T1000 (cell line): ENCODE results near the gene PRM3.

Source experiments
- DNase-seq: peaks from one replicate; lab custom pipeline; 2025; ENCODE audit warnings: mixed read lengths; lab: John Stamatoyannopoulos, UW

Gene PRM3

GRCh38 chr16:11280616-11281522 is 7.4 kb upstream of the PRM3 start, which contains the start of gene PRM1:
TSS of gene PRM1 (minus strand) at chr16:11281330. CDS start at chr16:11281238, 92 bp downstream.
- no peak for DNase-seq

DNA sequence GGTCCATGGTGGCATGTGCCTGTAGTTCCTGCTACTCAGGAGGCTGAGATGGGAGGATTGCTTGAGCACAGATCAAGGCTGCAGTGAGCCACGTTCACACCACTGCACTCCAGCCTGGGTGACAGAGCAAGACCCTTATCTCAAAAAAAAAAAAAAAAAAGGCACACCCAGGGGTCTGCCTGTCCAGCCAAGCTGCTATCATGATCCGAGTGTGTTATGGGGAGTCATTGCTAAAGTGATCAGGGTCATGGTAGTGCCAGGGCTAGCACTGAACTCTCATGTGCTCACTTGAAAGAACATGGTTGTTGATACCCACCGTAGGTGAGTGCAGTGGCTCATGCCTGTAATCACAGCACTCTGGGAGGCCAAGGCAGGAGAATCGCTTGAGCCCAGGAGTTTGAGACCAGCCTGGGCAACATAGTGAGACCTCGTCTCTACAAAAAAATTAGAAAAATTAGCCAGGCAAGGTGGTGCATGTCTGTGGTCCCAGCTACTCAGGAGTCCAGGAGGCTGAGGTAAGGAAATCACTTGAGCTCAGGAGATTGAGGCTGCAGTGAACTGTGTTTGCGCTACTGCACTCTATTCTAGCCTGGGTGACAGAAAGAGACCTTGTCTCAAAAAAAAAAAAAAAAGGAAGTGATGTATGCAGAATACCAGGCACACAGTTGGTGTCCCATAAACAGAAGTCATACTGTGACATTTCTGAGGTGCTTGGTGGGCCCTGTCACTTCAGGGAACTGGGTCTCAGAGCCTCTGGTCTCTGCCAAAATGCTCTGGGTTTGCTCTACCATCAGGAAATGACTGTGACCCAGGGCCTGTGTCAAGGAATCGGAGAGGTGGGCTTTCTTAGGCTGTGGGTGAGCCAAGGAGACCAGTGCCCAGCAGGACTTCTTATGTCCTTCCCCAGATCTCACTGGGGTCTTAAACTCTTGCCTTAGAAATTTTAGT is 5.5 kb upstream of the PRM3 start:
- DNase-seq: no peak

DNA sequence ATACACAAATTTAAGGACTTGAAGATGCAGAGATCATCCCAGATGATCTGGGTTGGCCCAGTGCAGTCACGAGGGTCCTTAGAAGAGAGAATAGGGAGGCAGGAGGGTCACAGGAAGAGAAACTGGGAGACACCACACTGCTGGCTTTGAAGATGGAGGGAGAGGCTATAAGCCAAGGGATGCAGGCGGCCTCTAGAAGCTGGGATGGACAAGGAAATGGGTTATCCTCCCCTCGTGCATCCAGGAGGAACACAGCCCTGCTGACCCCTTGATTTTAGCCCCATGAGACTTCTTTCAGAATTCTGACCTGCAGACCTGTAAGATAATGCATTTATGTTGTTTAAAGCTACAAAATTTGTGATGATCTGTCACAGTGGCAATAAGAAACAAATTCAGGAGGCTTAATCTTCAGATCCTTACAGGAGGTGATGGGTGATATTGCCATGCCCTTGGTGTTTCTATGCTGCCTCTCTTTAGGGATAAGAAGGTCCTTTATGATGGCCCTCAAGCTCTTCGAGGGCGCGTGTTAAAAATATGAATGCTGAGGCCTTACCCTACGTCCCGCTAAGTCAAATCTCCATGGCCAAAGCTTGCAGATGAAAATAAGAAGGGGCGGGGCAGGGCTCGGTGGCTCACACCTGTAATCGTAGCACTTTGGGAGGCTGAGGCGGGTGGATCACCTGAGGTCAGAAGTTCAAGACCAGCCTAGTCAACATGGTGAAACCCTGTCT is 4.3 kb upstream of the PRM3 start:
- DNase-seq: no peak

GRCh38 chr16:11276896-11277593 is 3.6 kb upstream of the PRM3 start:
- no peak for DNase-seq

GRCh38 chr16:11276143-11276895 is 2.9 kb upstream of the PRM3 start, which contains the start of gene PRM2:
TSS of gene PRM2 (minus strand) at chr16:11276480. CDS start at chr16:11276370, 110 bp downstream.
- no peak for DNase-seq

DNA sequence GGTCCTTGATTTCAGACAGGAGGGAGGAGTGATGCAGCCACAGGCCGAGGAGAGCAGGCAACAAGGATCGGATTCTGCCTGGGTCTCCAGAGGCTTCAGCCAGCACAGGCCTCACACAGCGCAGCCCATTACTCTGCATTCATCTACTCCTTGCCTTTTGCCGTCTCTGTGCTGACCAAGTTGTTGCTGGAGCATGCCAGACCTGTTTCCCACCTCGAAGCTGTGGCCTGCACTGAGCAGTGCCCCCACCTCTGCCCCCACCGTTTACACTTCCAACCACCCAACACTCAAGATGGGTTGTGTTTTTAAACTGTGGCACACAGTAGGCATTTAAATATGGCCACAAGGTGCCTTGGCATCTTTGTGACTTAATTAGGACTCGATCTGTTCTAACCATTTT is 1.5 kb upstream of the PRM3 start:
- no peak for DNase-seq

DNA sequence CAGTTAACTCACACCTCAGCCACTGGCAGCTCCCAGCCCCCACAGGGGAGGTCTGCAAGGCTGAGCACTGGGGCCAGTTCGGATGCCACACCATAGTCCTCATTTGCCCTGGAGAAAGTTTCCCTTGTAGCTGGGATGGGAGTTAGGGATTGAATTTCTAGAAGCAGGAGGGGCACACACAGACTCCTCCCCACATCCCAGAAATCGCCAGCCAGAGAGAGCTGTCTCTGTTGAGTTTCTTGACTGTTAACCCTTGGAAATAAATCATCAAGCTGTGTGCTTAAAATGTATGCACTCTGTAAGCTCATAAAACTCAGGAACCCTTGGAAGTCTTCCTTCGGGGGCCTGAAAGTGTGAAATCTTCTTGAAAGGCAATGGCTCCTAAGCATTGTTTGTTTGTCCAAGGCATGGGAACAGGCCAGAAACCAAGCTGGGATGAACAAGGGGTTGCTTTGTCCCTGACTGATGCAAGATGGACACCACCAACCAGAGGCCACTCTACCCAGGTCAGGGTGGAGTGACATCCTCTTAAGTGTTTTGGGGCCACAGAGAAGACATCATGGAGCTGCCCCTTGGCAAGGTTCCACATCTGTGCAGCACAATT is 394 bp upstream of the PRM3 start:
- DNase-seq: no peak

DNA sequence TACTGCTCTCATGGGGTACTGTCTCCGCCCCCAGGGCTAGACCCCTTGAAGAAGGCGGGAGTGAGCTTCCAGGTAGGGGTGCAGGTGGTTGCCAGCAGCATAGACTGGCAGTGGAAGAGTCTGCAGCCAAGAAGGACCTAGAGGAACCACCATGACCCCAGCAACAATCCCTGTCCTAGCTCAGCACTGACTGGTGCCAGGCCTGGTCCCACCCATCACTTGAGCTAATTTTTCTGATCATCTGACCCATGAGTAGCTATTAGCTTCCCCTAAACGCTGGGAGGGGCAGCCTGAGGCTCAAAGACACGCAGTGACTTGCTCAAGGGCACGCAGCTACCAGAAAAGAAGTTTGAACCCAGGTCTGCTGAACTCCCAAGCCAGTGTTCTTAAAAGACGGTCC is 945 bp downstream of the PRM3 start:
- no peak for DNase-seq

GRCh38 chr16:11271610-11272009 is 1.8 kb downstream of the PRM3 start:
- no peak for DNase-seq

GRCh38 chr16:11270602-11271162 is 2.7 kb downstream of the PRM3 start:
- DNase-seq: no peak

DNA sequence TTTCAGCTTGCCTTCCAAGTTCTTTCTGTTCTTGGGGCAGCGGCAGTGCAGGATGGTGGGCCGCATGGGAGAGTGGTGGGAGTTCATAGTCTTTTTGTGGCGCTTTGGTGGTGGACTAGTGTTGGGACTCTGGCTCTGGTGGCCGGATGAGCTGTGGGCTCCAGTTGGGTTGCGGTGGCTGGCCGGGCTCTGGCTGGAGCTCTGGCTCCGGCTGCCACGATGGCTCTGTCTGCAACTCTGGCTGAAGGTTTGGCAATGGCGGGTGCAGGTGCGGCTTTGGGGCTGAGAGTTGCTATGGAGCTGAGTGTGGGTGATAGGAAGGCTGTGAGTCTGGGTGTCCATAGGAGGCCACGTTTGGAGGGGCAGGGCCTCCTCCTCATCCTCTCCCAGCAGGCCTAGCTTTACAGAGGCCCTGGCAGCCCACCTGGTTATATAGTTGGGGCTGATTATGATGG is 4.5 kb downstream of the PRM3 start, which contains the start of gene TNP2:
TSS of gene TNP2 (minus strand) at position 405 of the 455 bp plus-strand sequence. CDS start at position 342, 63 bp downstream.
- DNase-seq: no peak

GRCh38 chr16:11265124-11265523 is 8.3 kb downstream of the PRM3 start:
- DNase-seq: no peak

GRCh38 chr16:11264155-11264832 is 9.1 kb downstream of the PRM3 start:
- no peak for DNase-seq

GRCh38 chr16:11263737-11264136 is 9.7 kb downstream of the PRM3 start:
- no peak for DNase-seq

DNA sequence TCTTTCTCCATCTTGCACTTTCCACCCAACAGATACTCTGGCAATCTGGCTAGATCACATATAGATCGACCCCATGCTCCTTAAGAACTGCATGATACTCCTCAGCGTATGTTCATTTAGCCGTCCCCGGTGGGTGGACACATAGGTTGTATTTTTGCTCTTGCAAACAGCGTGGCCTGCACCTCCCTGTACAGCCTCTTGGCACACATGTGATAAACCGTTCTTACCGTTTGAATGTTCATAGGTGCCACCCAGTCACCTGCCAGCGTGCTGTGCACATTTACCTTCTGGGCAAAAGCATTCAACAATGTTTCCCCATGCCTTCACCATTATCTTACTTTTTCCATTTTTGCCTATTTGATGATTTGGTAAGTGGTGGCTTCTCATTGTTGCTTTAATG is 10.5 kb downstream of the PRM3 start:
- DNase-seq: no peak

DNA sequence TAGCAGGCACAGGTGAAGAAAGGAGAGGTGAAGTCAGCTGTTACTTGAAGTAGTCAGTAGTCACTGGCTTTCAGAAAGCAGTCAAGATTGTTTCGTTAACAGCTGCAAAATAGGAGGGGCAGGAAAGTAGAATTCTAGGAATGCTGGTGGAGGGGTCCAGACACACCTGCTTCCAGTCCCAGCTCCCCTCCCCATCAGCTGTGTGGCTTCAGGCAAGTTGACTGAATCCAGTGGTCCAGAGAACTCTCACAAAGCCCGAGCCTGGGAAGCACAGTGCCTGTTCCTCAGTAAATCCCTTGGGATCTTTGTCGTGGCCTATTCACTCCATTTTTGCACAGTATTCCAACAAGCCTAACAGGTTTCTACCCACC is 12.8 kb downstream of the PRM3 start:
- no peak for DNase-seq

DNA sequence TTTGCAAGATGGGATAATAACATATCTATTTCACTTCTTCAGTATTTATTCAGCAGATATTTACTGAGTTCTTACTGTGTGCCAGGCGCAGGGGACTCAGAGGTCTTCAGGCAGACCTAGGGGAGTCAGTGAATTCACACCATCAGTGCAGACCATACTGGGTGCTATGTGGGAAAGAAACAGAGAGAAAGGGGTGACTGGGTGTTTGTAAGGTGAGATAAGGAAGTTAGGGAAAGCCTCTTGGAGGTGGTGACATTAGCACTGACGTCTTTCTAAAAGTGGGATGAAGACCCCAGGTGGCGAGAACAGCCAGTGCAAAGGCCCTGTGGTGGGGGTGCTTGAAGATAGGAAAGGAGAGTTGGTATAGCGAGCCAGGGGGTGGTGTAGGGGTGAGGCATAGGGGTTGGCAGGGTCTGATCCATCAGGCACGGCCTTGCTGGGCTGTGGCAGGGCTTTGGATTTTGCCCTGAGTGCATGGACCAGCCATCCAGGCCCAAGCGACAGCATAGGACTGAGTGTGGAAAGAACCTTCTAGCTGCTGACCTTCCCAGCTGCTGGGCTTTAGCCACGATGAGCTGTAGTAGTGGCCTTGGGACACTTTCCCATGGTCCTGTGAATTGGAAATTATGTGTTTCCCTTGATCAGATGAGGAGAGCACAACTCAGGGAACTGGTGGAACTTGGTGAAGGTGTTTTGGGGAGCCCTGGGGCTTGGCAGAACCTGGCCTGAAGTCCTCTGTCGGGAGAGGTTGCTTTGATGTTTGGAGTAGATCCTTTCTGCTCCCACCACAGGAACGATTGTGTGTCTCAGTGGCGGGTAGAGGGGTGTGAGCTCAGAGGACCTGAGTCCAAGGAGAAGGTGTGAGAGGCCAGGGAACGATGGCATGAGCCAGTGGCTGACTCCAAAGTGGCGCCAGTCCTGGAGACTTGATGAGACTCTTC is 13.5 kb downstream of the PRM3 start:
- DNase-seq: no peak
